Stimulated activated naive B cell treated with anti-CD40 and anti-IgM and Interleukin-4, amounts not matched to agents 10 μg/mL and 1 μg/mL and 100 μg/mL, for 72 hours (primary cell): Measurements from ENCODE around the gene INTS6.
"Not testable (repeated sequence)": the region's sequence is repeated elsewhere in the genome, so short reads cannot be mapped to it uniquely, and the experiment has no call there.

Source experiments
- ATAC-seq, 2 donors: fragments of 150-1000 bp; cut with Tn5 transposase; replicated peaks; 2 replicates each; pipeline ENCODE4 v1.10.0; 2021; ENCODE audit warnings: moderate library complexity in 1 of 2
- DNase-seq: peaks from one replicate; pipeline ENCODE4 v3.0.0; 2021
- H3K27ac Mint-ChIP-seq: one replicate; pipeline ENCODE4 v1.8.0; 2022; ENCODE audit warnings: mild to moderate bottlenecking, mixed read lengths
- H3K27me3 Mint-ChIP-seq, 2 donors: one replicate each; pipeline ENCODE4 v1.8.0; 2022; ENCODE audit warnings: mixed read lengths in 2 of 2
- H3K36me3 Mint-ChIP-seq, 2 donors: one replicate each; pipeline ENCODE4 v1.8.0; 2022; ENCODE audit warnings: mixed read lengths in 2 of 2, mild to moderate bottlenecking in 1 of 2
- H3K4me1 Mint-ChIP-seq, 2 donors: one replicate each; pipeline ENCODE4 v1.8.0; 2022; ENCODE audit warnings: mixed read lengths in 2 of 2, mild to moderate bottlenecking in 1 of 2
- H3K4me3 Mint-ChIP-seq, 2 donors: one replicate each; pipeline ENCODE4 v1.8.0; 2022; ENCODE audit warnings: mild to moderate bottlenecking in 2 of 2, mixed read lengths in 2 of 2, moderate library complexity in 1 of 2
- H3K9me3 Mint-ChIP-seq, 2 donors: one replicate each; pipeline ENCODE4 v1.8.0; 2022; ENCODE audit warnings: mixed read lengths in 2 of 2, mild to moderate bottlenecking in 1 of 2

INTS6 gene

DNA sequence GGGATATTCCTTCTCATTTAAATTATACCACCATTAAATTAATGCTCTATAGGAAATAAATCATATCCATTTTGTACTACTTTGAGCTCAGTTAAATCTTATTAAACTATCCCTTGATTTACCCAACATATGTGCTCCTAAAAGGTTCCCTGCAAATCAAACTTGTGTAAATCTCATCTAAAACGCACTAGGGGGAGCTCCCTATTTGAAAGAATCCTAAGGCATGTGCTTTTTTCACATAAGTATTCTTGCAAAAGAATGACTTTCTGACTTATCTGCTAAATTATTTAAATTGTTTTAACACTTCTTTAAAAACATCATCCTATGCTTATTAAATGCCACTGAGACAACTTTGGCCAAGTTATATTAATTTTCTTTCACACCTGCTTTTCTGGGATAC lies 7.9 kb downstream of the INTS6 start:
- no peak for ATAC-seq
- no peak for DNase-seq
- no peaks in the 10 kb centered on the region for H3K27me3 Mint-ChIP-seq
- H3K9me3 Mint-ChIP-seq = no peaks in the 10 kb centered on the region
- peaks cover 14 to 31% of the 10 kb centered on the region in 2 donors for H3K36me3 Mint-ChIP-seq
- no peak overlapping the region for H3K4me3 Mint-ChIP-seq
- no peak overlapping the region for H3K27ac Mint-ChIP-seq
- peaks cover 6 to 12% of the 10 kb centered on the region in 2 donors for H3K4me1 Mint-ChIP-seq

- Mint-ChIP-seq H3K27ac (no peak overlapping the region), H3K4me3 (no peak overlapping the region), H3K36me3 (peaks cover 14 to 23% of the 10 kb centered on the region in 2 donors), H3K4me1 (peaks cover 3 to 20% of the 10 kb centered on the region in 2 donors), H3K27me3 (no peaks in the 10 kb centered on the region), H3K9me3 (no peaks in the 10 kb centered on the region)
- ATAC-seq (no peak), DNase-seq (no peak)
Measured at GRCh38 chr13:51440381-51440780, 12.5 kb downstream of the INTS6 start.

- Mint-ChIP-seq H3K27me3 (no peaks in the 10 kb centered on the region), H3K4me3 (no peak overlapping the region), H3K36me3 (peaks cover 14 to 23% of the 10 kb centered on the region in 2 donors), H3K4me1 (peaks cover 3 to 20% of the 10 kb centered on the region in 2 donors), H3K9me3 (no peaks in the 10 kb centered on the region), H3K27ac (peak overlapping the region; percentile 47)
- ATAC-seq (no peak), DNase-seq (no peak)
Measured at GRCh38 chr13:51437550-51438127, 15.2 kb downstream of the INTS6 start.

- H3K4me1 Mint-ChIP-seq = peaks cover 4 to 25% of the 10 kb centered on the region in 2 donors
- ATAC-seq (no peak), DNase-seq (no peak)
- no peaks in the 10 kb centered on the region for H3K9me3 Mint-ChIP-seq
- H3K27me3 Mint-ChIP-seq = no peaks in the 10 kb centered on the region
- H3K36me3 Mint-ChIP-seq = peaks cover 6 to 14% of the 10 kb centered on the region in 2 donors
- H3K4me3 Mint-ChIP-seq = no peak overlapping the region
- H3K27ac Mint-ChIP-seq = no peak overlapping the region
Measured at GRCh38 chr13:51435002-51435578, 17.7 kb downstream of the INTS6 start.

- peaks cover 15 to 20% of the 10 kb centered on the region in 2 donors for H3K36me3 Mint-ChIP-seq
- no peak overlapping the region for H3K27ac Mint-ChIP-seq
- peaks cover 2 to 14% of the 10 kb centered on the region in 2 donors for H3K4me1 Mint-ChIP-seq
- DNase-seq = no peak
- no peak overlapping the region for H3K4me3 Mint-ChIP-seq
- H3K27me3 Mint-ChIP-seq = no peaks in the 10 kb centered on the region
- no peaks in the 10 kb centered on the region for H3K9me3 Mint-ChIP-seq
- ATAC-seq = no peak
Measured at GRCh38 chr13:51432576-51432975, 20.3 kb downstream of the INTS6 start.

DNA sequence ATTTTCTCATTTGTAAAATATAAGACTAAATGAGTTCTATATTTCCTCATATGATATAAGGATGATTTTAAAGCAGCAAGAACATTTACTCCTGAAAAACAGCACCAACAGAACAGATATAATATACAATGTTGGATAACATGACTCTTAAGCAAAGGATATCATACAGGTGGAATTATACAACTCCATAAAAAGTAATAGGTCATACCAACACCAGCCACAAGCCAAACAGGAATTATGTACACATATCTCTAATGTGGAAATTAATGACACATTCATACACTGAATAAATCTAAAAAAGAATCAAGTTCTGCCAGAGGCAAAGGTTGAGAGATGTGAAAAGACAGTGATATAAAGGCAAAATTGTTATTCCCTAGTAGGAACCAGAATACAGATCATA lies 25.9 kb downstream of the INTS6 start:
- DNase-seq (no peak), ATAC-seq (no peak)
- peaks cover 30 to 43% of the 10 kb centered on the region in 2 donors for H3K36me3 Mint-ChIP-seq
- no peak overlapping the region for H3K4me3 Mint-ChIP-seq
- H3K27ac Mint-ChIP-seq = no peak overlapping the region
- H3K4me1 Mint-ChIP-seq = peaks cover 22 to 50% of the 10 kb centered on the region in 2 donors
- H3K9me3 Mint-ChIP-seq = no peaks in the 10 kb centered on the region
- H3K27me3 Mint-ChIP-seq = no peaks in the 10 kb centered on the region

GRCh38 chr13:51425410-51426042 lies 27.3 kb downstream of the INTS6 start:
- Mint-ChIP-seq H3K27me3 (no peaks in the 10 kb centered on the region), H3K36me3 (peaks cover 34 to 48% of the 10 kb centered on the region in 2 donors), H3K9me3 (no peaks in the 10 kb centered on the region), H3K4me1 (peaks cover 28 to 58% of the 10 kb centered on the region in 2 donors), H3K27ac (no peak overlapping the region), H3K4me3 (no peak overlapping the region)
- DNase-seq (no peak), ATAC-seq (no peak)

- Mint-ChIP-seq H3K4me3 (no peak overlapping the region), H3K9me3 (no peaks in the 10 kb centered on the region), H3K36me3 (peaks cover 29 to 48% of the 10 kb centered on the region in 2 donors), H3K27me3 (no peaks in the 10 kb centered on the region), H3K27ac (no peak overlapping the region), H3K4me1 (peaks cover 38 to 71% of the 10 kb centered on the region in 2 donors)
- no peak for DNase-seq
- ATAC-seq = no peak
Measured at GRCh38 chr13:51423766-51424165, 29.1 kb downstream of the INTS6 start.

DNA sequence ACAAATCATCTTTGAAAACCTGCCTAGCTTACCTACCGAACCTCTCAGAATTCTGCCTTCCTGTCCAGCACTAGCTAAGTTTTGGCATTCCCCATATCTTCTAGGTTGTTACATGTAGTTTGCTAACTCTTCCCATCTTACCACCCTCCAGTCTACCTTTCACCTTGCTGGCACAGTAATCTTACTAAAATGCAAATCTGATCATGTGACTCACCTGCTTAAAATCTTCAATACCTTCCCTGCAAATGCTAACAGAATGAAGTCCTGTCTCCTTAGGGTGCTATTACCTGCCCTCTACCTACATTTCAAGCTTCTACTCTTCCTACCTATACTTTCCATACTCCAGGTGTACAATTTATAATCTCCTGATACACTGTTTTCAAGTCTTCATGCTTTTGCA lies 30.4 kb downstream of the INTS6 start:
- no peak overlapping the region for H3K4me3 Mint-ChIP-seq
- H3K36me3 Mint-ChIP-seq = peaks cover 27 to 49% of the 10 kb centered on the region in 2 donors
- no peak for ATAC-seq
- H3K4me1 Mint-ChIP-seq = peaks cover 41 to 73% of the 10 kb centered on the region in 2 donors
- H3K27ac Mint-ChIP-seq = no peak overlapping the region
- H3K9me3 Mint-ChIP-seq = no peaks in the 10 kb centered on the region
- no peaks in the 10 kb centered on the region for H3K27me3 Mint-ChIP-seq
- no peak for DNase-seq

GRCh38 chr13:51420681-51421490 lies 31.9 kb downstream of the INTS6 start:
- no peaks in the 10 kb centered on the region for H3K27me3 Mint-ChIP-seq
- H3K4me1 Mint-ChIP-seq = peaks cover 41 to 72% of the 10 kb centered on the region in 2 donors
- H3K9me3 Mint-ChIP-seq = no peaks in the 10 kb centered on the region
- ATAC-seq (peak in 1 of 2 donors; percentile 2), DNase-seq (no peak)
- peak overlapping the region; percentile 10 for H3K27ac Mint-ChIP-seq
- peak overlapping the region; percentile 1 to 15 for H3K4me3 Mint-ChIP-seq
- peaks cover 28 to 51% of the 10 kb centered on the region in 2 donors for H3K36me3 Mint-ChIP-seq

DNA sequence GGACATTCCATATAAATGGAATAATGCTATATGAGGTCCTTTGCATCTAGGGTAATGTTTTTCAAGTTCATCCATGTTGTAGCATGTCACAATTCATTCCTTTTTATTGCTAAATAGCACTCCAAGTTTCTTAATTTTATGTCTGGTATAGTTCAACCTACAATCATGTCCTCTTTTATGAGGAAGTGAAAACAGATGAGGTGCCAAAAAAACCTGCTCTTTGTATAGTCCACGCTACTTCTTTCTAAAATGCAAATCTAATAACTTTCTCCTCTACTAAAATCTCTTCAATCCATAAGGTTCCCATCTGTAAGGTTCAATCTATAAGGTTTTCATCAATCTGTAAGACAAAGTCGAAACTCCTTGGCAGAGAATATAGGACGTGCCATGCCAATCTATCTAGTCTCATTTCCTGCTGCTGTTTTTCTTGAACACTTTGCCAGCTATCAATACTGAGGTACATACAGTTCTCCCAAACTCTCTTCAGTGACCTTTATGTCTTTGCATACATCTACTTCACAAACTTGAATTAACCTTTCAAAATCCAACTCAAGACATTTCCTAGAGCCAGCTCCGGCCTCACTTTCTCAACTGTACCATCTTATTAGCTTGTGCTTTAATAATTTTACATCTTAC lies 33.7 kb downstream of the INTS6 start:
- DNase-seq = no peak
- ATAC-seq = peak; percentile 78 to 81
- peaks cover 2 to 4% of the 10 kb centered on the region in 2 donors for H3K9me3 Mint-ChIP-seq
- peaks cover 37 to 59% of the 10 kb centered on the region in 2 donors for H3K36me3 Mint-ChIP-seq
- H3K4me1 Mint-ChIP-seq = peaks cover 41 to 76% of the 10 kb centered on the region in 2 donors
- H3K27ac Mint-ChIP-seq = peak overlapping the region; percentile 83
- H3K27me3 Mint-ChIP-seq = no peaks in the 10 kb centered on the region
- peak overlapping the region; percentile 73 to 75 for H3K4me3 Mint-ChIP-seq

DNA sequence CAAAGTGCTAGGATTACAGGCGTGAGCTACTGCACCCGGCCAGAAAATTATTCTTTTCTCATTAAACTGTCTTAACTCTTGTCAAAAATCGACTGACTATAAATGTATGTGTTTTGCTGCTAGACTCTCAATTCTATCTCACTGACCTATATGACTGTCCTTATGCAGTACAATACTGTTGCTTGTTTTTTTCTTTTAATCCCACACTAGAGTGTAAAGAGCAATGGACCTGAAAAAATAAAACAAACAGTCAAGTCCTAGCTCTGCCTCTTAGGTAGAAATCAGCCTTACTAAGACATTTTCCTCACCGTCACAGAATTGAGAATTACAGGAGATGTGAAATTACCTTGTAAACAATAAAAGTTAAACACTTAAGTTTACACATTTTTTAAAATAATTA lies 35.1 kb downstream of the INTS6 start:
- H3K27ac Mint-ChIP-seq = no peak overlapping the region
- H3K4me1 Mint-ChIP-seq = peaks cover 40 to 74% of the 10 kb centered on the region in 2 donors
- no peak for DNase-seq
- no peak overlapping the region for H3K4me3 Mint-ChIP-seq
- peaks cover 33 to 65% of the 10 kb centered on the region in 2 donors for H3K36me3 Mint-ChIP-seq
- H3K27me3 Mint-ChIP-seq = no peaks in the 10 kb centered on the region
- no peak for ATAC-seq
- H3K9me3 Mint-ChIP-seq = peaks cover 2 to 4% of the 10 kb centered on the region in 2 donors

DNA sequence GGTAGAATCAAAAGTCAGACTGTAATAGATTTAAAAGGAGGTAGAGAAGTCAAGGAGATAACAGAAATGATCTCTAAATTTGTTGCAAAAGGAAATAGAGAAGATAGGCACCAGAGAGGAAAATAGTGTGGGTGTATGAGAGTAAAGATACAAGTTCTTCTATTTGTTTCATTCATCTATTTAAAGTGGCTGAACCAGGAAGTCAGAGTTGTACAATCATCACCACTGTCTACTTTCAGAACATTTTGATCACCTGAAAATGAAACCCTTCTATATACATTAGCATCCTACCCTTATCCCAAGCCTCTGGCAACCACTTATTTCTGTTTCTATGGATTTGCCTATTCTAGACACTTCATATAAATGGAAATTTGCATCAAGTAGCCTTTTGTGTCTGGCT lies 36.7 kb downstream of the INTS6 start:
- Mint-ChIP-seq H3K36me3 (peaks cover 31 to 60% of the 10 kb centered on the region in 2 donors), H3K27me3 (no peaks in the 10 kb centered on the region), H3K9me3 (peaks cover 2 to 4% of the 10 kb centered on the region in 2 donors), H3K4me1 (peaks cover 32 to 60% of the 10 kb centered on the region in 2 donors), H3K27ac (peak overlapping the region; percentile 9), H3K4me3 (peak overlapping the region in 1 of 2 donors; percentile 3)
- no peak for DNase-seq
- peak; percentile 85 to 87 for ATAC-seq

GRCh38 chr13:51415339-51415738 lies 37.5 kb downstream of the INTS6 start:
- H3K27ac Mint-ChIP-seq, H3K27me3 Mint-ChIP-seq, H3K4me3 Mint-ChIP-seq, DNase-seq, ATAC-seq, H3K9me3 Mint-ChIP-seq: not testable (repeated sequence)
- Mint-ChIP-seq H3K4me1 (peaks cover 26 to 53% of the 10 kb centered on the region in 2 donors), H3K36me3 (peaks cover 31 to 62% of the 10 kb centered on the region in 2 donors)
